ENCODE data around the gene PTPRN2. TPM values are rescaled to one million over a fixed set of nuclear protein-coding genes. Genes with fewer than 3 reads are reported as not detected.

Gene PTPRN2
- total RNA-seq, 1 donor from 2014 or later = 15.4 TPM

DNA sequence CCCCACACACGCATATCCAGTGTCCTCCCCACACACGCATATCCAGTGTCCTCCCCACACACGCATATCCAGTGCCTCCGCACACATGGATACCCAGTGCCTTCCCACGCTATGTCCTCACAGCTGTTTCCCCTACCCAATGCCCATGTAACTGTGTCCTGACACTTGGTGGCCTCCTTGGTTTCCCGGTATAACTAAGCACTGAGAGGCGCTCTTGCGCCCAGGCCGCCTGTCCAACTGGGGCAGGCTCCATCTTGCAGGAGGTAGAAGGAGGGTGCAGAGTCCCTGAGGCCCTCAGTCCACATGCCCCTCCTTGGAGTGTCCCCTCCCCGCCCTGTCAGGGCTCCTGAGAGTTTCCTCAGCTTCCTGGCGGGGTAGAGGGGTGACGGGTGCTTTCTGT, 715.2 kb downstream of the PTPRN2 start:
- Mint-ChIP-seq H3K4me3 (no peak overlapping the region), H3K36me3 (no peaks in the 10 kb centered on the region), H3K4me1 (ENCODE audit: unreplicated experiment) (peaks cover 3% of the 10 kb centered on the region), H3K9me3 (no peaks in the 10 kb centered on the region), H3K27me3 (no peaks in the 10 kb centered on the region), H3K27ac (no peak overlapping the region)
- TF ChIP-seq, protein P1, sequence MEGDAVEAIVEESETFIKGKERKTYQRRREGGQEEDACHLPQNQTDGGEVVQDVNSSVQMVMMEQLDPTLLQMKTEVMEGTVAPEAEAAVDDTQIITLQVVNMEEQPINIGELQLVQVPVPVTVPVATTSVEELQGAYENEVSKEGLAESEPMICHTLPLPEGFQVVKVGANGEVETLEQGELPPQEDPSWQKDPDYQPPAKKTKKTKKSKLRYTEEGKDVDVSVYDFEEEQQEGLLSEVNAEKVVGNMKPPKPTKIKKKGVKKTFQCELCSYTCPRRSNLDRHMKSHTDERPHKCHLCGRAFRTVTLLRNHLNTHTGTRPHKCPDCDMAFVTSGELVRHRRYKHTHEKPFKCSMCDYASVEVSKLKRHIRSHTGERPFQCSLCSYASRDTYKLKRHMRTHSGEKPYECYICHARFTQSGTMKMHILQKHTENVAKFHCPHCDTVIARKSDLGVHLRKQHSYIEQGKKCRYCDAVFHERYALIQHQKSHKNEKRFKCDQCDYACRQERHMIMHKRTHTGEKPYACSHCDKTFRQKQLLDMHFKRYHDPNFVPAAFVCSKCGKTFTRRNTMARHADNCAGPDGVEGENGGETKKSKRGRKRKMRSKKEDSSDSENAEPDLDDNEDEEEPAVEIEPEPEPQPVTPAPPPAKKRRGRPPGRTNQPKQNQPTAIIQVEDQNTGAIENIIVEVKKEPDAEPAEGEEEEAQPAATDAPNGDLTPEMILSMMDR (conservative IDR thresholded peaks at IDR 0.05) = no peak
- DNase-seq (ENCODE audit: extremely low spot score, unreplicated experiment) = no peak

DNA sequence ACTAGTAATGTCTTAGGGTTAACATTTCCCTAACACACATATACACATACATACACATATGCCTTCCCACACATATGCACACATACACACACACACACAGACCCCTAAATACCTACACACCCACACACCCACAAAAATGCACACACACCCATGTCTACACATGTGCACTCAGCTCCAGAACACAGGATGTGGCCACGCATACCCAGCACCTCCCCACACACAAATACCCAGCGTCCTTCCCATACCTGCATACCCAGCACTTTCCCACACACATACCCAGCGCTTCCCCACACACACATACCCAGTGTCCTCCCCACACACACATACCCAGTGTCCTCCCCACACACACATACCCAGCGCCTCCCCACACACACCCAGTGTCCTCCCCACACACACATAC, 715.9 kb downstream of the PTPRN2 start:
- DNase-seq (ENCODE audit: extremely low spot score, unreplicated experiment) = no peak
- TF ChIP-seq, protein P1 (conservative IDR thresholded peaks at IDR 0.05) = no peak
- Mint-ChIP-seq H3K27me3 (no peaks in the 10 kb centered on the region), H3K27ac (no peak overlapping the region), H3K4me3 (no peak overlapping the region), H3K9me3 (no peaks in the 10 kb centered on the region), H3K36me3 (no peaks in the 10 kb centered on the region), H3K4me1 (ENCODE audit: unreplicated experiment) (peaks cover 3% of the 10 kb centered on the region)

DNA sequence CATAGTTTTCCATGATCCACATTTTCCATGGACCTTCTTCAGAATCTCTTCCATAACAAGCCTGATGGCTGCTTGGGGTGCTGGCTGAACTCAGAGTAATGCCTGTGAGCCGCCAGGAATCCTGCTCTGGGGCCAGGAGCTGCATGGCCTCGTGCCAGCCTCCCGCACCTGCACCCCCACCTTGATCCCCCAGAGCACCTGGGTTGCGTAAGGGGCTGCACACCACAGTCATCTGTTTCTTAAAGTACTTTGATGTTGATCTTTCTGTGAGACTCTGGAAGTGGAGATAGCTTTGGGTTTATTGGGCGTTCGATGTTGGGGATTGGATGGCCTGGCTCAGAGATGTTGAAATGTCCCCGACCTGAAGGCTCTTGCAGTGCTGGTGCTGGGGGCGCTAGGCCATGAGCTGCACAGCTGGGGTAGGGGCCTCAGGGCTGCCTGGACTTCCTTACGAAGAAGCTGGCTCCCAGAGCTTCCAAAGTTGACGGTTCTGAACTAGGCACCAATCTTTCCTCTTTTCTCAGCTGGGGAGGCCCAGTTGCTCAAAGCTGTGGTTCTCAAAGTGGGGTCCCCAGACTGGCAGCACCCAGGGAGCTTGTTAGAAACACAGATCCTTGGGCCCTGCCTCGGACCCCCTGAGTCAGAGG, 716.9 kb downstream of the PTPRN2 start:
- H3K9me3 Mint-ChIP-seq = no peaks in the 10 kb centered on the region
- no peak for DNase-seq (ENCODE audit: extremely low spot score, unreplicated experiment)
- no peaks in the 10 kb centered on the region for H3K27me3 Mint-ChIP-seq
- H3K4me1 Mint-ChIP-seq (ENCODE audit: unreplicated experiment) = peaks cover 3% of the 10 kb centered on the region
- H3K4me3 Mint-ChIP-seq = no peak overlapping the region
- no peaks in the 10 kb centered on the region for H3K36me3 Mint-ChIP-seq
- TF ChIP-seq, protein P1 (conservative IDR thresholded peaks at IDR 0.05) = no peak
- no peak overlapping the region for H3K27ac Mint-ChIP-seq

DNA sequence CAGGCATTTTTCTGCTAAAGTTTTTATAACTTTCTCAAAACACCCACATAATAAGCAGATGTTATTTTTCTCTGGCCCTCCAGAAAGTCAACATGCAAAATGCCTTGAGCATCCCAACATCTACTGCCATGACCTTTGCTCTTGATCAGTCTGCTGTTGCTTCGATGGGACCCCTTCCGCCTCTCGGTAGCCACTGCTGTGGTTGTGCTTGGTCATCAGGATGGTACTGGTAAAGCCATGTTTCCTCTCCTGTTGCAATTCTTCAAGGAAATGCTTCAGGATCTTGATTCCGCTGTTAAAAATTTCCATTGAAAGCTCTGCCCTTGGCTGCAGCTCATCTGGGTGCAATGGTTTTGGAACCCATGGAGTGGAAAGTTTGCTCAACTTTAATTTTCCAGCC, 717.8 kb downstream of the PTPRN2 start:
- H3K9me3 Mint-ChIP-seq = no peaks in the 10 kb centered on the region
- H3K36me3 Mint-ChIP-seq = no peaks in the 10 kb centered on the region
- H3K4me3 Mint-ChIP-seq = no peak overlapping the region
- H3K27me3 Mint-ChIP-seq = no peaks in the 10 kb centered on the region
- no peaks in the 10 kb centered on the region for H3K4me1 Mint-ChIP-seq (ENCODE audit: unreplicated experiment)
- DNase-seq (ENCODE audit: extremely low spot score, unreplicated experiment) = no peak
- TF ChIP-seq, protein P1 (conservative IDR thresholded peaks at IDR 0.05) = no peak
- no peak overlapping the region for H3K27ac Mint-ChIP-seq

DNA sequence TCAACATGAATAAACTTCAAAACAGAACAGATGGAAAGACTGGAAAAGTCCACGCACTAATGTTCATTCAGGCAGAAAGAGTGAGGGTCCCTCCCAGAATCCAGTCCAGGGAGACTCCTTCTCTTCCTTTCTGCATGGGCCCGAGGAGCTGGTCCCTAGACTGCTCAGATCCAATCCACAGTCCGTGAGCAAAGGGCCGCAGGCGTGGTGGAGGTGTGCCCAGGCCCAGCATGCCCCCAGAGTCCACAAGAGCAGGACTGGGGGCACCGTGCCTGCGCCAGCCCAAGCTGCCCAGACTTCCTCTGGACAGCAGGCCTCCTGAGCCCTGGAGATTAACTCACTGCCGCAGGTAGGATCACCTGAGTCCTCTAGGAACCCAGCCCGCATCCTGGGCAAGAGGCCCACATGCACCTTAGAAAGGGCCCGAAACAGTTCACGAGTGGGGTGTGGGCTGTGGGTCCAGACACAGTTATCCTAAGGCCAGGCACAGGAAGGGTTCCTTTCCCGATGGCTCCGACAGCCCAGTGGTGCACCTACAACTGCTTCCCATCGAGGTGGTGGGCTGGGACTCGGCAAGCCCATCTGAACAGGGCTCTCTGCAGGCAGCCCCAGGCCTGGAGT, 719.8 kb downstream of the PTPRN2 start:
- TF ChIP-seq, protein P1 (conservative IDR thresholded peaks at IDR 0.05) = no peak
- Mint-ChIP-seq H3K4me3 (no peak overlapping the region), H3K9me3 (no peaks in the 10 kb centered on the region), H3K27me3 (no peaks in the 10 kb centered on the region), H3K36me3 (no peaks in the 10 kb centered on the region), H3K4me1 (ENCODE audit: unreplicated experiment) (no peaks in the 10 kb centered on the region), H3K27ac (no peak overlapping the region)
- DNase-seq (ENCODE audit: extremely low spot score, unreplicated experiment) = no peak

Data from type B pancreatic cell (in vitro differentiated cells).